Neural crest cell (in vitro differentiated cells): ENCODE data around the gene DGCR6. TPM values are rescaled to one million over a fixed set of nuclear protein-coding genes. Genes with fewer than 3 reads are reported as not detected.
"Not testable (repeated sequence)": the region's sequence is repeated elsewhere in the genome, so short reads cannot be mapped to it uniquely, and the experiment has no call there.

ENCODE experiments used
- DNase-seq: peaks from one replicate; pipeline ENCODE4 v3.0.0; 2021; ENCODE audit warnings: low read depth, mixed read lengths, low spot score
- H3K27ac Mint-ChIP-seq: one replicate; pipeline ENCODE4 v1.8.0; 2021; ENCODE audit warnings: mild to moderate bottlenecking, mixed read lengths; ENCODE audit not compliant: unreplicated experiment
- H3K27me3 Mint-ChIP-seq: 2 replicates; pipeline ENCODE4 v1.8.0; 2021; ENCODE audit warnings: low read depth, mild to moderate bottlenecking, mixed read lengths
- H3K36me3 Mint-ChIP-seq: 2 replicates; pipeline ENCODE4 v1.8.0; 2021; ENCODE audit warnings: low read depth, mild to moderate bottlenecking, mixed read lengths
- H3K4me1 Mint-ChIP-seq: 2 replicates; pipeline ENCODE4 v1.8.0; 2021; ENCODE audit warnings: mixed read lengths
- H3K4me3 Mint-ChIP-seq: one replicate; pipeline ENCODE4 v1.8.0; 2021; ENCODE audit warnings: mild to moderate bottlenecking, mixed read lengths
- H3K9me3 Mint-ChIP-seq: 2 replicates; pipeline ENCODE4 v1.8.0; 2021; ENCODE audit warnings: mixed read lengths
- CTCF ChIP-seq: fragments of 200-600 bp; sonication (generic); conservative IDR thresholded peaks from 2 replicates; pipeline ENCODE4 v1.5.0; 2021; ENCODE audit warnings: antibody characterized with exemption, mild to moderate bottlenecking
- long read RNA-seq: library from polyadenylated mRNA; unstranded; transcript quantifications from one replicate; pipeline ENCODE4 v2.0.0, GENCODE V29; 2020
- total RNA-seq: library from RNA; stranded (reverse); gene quantifications from 2 replicates; pipeline ENCODE4 v1.2.1, GENCODE V29; 2021

The DGCR6 gene
- total RNA-seq = 4.8 and 4.9 TPM in 2 replicates
- long read RNA-seq, partial matches to known transcripts = 0 of 1 reads
- long read RNA-seq, other reads (novel, unspliced or antisense) = 0 of 1 reads

DNA sequence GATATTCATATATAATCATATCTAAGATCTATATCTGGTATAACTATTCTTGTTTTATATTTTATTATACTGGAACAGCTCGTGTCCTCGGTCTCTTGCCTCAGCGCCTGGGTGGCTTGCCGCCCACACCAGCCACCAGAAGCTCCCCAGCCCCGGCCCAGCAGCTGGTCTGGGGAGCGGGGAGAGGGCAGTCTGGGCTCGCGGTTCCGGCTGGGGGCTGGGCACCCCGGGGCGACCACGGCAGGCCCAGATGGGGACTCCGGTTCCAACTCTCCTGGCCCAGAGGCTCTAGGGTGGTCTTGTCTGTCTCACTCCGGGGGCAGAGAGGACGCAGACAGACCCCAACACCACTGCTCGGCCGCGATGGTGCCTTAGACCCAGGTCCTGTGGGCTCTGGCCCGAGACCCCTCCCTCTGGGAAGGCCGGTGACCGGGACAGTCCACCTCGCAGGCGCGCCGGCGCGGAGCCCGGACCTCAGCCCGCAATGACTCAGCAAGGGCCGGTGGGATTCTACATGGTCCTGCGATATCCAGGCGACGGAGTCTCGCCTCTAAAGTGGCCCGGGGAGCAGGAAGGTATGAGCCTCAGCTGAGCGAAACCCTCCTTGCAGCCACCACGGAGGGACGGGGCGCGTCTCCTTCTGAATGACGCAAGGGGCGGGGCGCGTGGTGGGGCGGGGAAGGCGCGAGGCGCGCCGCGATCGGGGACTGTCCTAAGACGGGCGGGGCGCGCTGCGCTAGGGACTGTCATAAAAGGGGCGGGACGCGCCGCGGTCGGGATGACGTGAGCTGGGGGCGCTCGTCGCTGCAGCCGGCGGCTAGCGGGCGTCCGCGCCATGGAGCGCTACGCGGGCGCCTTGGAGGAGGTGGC is at the start of gene DGCR6:
DGCR6 (plus strand) TSS at position 781 of the 870 bp plus-strand sequence; CDS start at position 836, 55 bp downstream.
- no peaks in the 10 kb centered on the region for H3K27me3 Mint-ChIP-seq
- no peak within 1 kb of the TSS for H3K27ac Mint-ChIP-seq
- no peaks in the 10 kb centered on the region for H3K36me3 Mint-ChIP-seq
- no peak within 1 kb of the TSS for H3K4me3 Mint-ChIP-seq
- TF ChIP-seq CTCF = no peak
- H3K4me1 Mint-ChIP-seq = no peaks in the 10 kb centered on the region
- no peaks in the 10 kb centered on the region for H3K9me3 Mint-ChIP-seq
- no peak for DNase-seq

DNA sequence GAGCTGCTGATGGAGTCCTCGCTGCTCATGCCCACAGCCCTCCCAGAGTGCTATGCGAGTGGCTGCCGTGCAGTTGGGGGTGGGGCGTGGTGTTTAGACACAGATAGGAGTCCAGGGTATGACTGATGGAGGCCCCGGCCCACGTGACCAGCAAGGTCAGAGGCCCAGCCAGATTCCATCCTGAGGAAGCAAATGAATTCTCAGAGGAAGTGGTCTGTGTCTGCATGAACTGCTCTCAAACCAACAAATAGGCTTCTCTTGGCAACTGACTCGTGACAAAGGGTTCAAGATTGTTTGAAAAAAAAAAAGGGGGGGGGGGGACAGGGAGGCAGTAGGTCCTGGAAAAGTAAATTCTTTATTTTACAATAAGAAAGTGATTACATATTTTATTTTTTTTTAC is 46.8 kb upstream of the DGCR6 start:
- H3K4me3 Mint-ChIP-seq, H3K36me3 Mint-ChIP-seq, DNase-seq, H3K4me1 Mint-ChIP-seq, H3K27ac Mint-ChIP-seq, H3K9me3 Mint-ChIP-seq, H3K27me3 Mint-ChIP-seq: not testable (repeated sequence)

GRCh38 chr22:18881260-18881659 is 24.9 kb upstream of the DGCR6 start:
- H3K4me1 Mint-ChIP-seq, DNase-seq, H3K4me3 Mint-ChIP-seq, H3K9me3 Mint-ChIP-seq, H3K27me3 Mint-ChIP-seq, H3K36me3 Mint-ChIP-seq, H3K27ac Mint-ChIP-seq: not testable (repeated sequence)

DNA sequence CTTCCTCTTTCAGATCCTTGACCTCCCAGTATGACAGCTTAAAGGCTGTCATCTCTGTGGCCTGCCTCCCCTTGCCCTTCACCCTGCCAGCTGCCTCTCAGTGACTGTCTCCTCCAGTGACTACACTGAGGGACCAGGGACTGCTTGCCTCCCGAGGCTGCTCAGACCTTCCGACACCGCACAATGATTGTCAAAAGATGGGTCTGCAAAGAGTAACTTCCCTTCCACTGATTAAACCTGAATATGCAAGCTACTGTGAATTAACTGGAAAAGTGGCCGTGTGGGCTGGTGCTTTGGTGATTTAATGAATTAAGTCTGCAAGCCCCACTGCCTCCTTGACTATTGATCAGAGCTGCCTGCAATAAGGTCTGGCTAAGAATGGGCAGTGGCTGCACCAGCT is 21.7 kb upstream of the DGCR6 start:
- not testable (repeated sequence) for H3K27ac Mint-ChIP-seq, DNase-seq, H3K4me1 Mint-ChIP-seq, H3K4me3 Mint-ChIP-seq, H3K9me3 Mint-ChIP-seq, H3K27me3 Mint-ChIP-seq, H3K36me3 Mint-ChIP-seq

- no peaks in the 10 kb centered on the region for H3K27me3 Mint-ChIP-seq
- DNase-seq = no peak
- no peak for TF ChIP-seq CTCF
- H3K36me3 Mint-ChIP-seq = no peaks in the 10 kb centered on the region
- no peak overlapping the region for H3K27ac Mint-ChIP-seq
- no peaks in the 10 kb centered on the region for H3K9me3 Mint-ChIP-seq
- no peak overlapping the region for H3K4me3 Mint-ChIP-seq
- H3K4me1 Mint-ChIP-seq = no peaks in the 10 kb centered on the region
These were observed 18.0 kb upstream of the DGCR6 start for GRCh38 chr22:18888115-18888514.

GRCh38 chr22:18890510-18891192 is 15.5 kb upstream of the DGCR6 start:
- not testable (repeated sequence) for H3K4me3 Mint-ChIP-seq, H3K27me3 Mint-ChIP-seq, H3K27ac Mint-ChIP-seq, H3K4me1 Mint-ChIP-seq, DNase-seq, H3K36me3 Mint-ChIP-seq, H3K9me3 Mint-ChIP-seq

DNA sequence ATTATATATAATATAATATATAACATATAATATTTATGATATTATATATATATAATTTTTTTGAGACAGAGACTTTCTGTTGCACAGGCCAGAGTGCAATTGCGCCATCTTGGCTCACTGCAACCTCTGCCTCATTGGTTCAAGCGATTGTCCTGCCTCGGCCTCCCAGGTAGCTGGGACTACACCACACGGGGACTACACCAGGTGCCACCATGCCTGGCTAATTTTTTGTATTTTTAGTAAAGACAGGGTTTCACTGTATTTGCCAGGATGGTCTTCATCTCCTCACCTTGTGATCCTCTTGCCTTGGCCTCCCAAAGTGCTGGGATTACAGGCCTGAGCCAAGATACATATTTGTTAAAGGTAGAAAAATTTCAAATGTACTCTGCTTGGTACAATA is 12.3 kb upstream of the DGCR6 start:
- not testable (repeated sequence) for DNase-seq, H3K27me3 Mint-ChIP-seq, H3K27ac Mint-ChIP-seq, H3K36me3 Mint-ChIP-seq, H3K4me1 Mint-ChIP-seq, H3K4me3 Mint-ChIP-seq, H3K9me3 Mint-ChIP-seq

DNA sequence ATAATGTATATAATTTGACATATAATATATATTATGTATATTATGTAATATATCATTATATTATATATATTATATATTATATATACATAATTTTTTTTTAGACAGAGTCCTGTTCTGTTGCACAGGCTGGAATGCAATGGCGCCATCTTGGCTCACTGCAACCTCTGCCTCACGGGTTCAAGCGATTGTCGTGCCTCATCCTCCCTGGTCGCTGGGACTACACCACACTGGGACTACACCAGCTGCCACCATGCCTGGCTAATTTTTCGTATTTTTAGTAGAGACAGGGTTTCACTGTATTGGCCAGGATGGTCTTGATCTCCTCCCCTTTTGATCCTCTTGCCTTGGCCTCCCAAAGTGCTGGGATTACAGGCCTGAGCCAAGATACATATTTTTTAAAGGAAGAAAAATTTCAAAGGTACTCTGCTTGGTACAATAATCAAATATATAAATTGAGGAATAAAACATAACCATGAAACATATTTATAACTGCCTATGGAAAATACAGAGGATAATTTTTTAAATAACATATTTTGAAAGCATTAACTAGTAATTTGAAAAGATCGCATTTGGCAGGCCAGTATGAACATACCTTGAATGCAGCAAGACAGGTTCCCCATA is 10.0 kb upstream of the DGCR6 start:
- H3K9me3 Mint-ChIP-seq, H3K36me3 Mint-ChIP-seq, H3K4me3 Mint-ChIP-seq, H3K27ac Mint-ChIP-seq, H3K27me3 Mint-ChIP-seq, H3K4me1 Mint-ChIP-seq, DNase-seq: not testable (repeated sequence)

GRCh38 chr22:18906410-18906745 is 258 bp downstream of the DGCR6 start:
- not testable (repeated sequence) for H3K27me3 Mint-ChIP-seq, H3K36me3 Mint-ChIP-seq, H3K27ac Mint-ChIP-seq, H3K4me1 Mint-ChIP-seq, DNase-seq, H3K4me3 Mint-ChIP-seq, H3K9me3 Mint-ChIP-seq
